ENCODE results near the gene PLCD3. TPM values are rescaled to one million over a fixed set of nuclear protein-coding genes. Genes with fewer than 3 reads are reported as not detected.

The PLCD3 gene
- total and polyA plus RNA-seq, 10 of the 15 experiments (the other 5 are each of a cell fraction or from before 2014, with no cell fraction given) = 0.02 to 1.6 (median 0.44) TPM

DNA sequence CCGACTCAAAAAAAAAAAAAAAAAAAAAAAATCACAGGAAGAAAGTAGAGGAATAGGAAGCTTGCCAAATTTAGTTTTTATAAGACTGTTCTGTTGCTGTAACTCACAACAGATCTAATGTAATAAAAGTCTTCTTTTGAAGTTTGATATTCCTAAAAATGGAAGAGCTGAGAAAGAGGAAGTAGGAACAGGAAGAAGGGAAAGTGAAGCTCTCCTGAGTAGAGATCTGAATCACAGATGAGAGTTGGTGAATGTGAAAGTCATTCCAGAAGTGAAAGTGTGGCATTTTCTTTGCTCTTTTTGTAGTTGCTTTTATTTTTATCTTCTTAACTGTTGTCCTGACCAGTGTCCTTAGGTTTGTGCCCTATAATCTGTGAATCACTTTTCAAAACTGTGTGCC, 69.1 kb downstream of the PLCD3 start (continued):
- TF ChIP-seq, protein P1, sequence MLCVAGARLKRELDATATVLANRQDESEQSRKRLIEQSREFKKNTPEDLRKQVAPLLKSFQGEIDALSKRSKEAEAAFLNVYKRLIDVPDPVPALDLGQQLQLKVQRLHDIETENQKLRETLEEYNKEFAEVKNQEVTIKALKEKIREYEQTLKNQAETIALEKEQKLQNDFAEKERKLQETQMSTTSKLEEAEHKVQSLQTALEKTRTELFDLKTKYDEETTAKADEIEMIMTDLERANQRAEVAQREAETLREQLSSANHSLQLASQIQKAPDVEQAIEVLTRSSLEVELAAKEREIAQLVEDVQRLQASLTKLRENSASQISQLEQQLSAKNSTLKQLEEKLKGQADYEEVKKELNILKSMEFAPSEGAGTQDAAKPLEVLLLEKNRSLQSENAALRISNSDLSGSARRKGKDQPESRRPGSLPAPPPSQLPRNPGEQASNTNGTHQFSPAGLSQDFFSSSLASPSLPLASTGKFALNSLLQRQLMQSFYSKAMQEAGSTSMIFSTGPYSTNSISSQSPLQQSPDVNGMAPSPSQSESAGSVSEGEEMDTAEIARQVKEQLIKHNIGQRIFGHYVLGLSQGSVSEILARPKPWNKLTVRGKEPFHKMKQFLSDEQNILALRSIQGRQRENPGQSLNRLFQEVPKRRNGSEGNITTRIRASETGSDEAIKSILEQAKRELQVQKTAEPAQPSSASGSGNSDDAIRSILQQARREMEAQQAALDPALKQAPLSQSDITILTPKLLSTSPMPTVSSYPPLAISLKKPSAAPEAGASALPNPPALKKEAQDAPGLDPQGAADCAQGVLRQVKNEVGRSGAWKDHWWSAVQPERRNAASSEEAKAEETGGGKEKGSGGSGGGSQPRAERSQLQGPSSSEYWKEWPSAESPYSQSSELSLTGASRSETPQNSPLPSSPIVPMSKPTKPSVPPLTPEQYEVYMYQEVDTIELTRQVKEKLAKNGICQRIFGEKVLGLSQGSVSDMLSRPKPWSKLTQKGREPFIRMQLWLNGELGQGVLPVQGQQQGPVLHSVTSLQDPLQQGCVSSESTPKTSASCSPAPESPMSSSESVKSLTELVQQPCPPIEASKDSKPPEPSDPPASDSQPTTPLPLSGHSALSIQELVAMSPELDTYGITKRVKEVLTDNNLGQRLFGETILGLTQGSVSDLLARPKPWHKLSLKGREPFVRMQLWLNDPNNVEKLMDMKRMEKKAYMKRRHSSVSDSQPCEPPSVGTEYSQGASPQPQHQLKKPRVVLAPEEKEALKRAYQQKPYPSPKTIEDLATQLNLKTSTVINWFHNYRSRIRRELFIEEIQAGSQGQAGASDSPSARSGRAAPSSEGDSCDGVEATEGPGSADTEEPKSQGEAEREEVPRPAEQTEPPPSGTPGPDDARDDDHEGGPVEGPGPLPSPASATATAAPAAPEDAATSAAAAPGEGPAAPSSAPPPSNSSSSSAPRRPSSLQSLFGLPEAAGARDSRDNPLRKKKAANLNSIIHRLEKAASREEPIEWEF (IDR thresholded peaks at IDR 0.05; ENCODE audit: insufficient replicate concordance, low read depth, low read length) = no peak
- TF ChIP-seq RUNX3 (IDR thresholded peaks at IDR 0.05; ENCODE audit: low read length) (peak; percentile 97), CBX3 (IDR thresholded peaks at IDR 0.05; ENCODE audit: borderline replicate concordance, low read depth) (no peak), BMI1 (IDR thresholded peaks at IDR 0.05; ENCODE audit: borderline replicate concordance) (peak; percentile 88), TCF3 (IDR thresholded peaks at IDR 0.05; ENCODE audit: borderline replicate concordance, insufficient read depth, low read depth, low read length) (no peak), BACH1 (IDR thresholded peaks at IDR 0.05; ENCODE audit: borderline replicate concordance) (peak; percentile 82; the same call in 1 of the 2 replicates), SMARCA5 (IDR thresholded peaks at IDR 0.05) (no peak), SRF (IDR thresholded peaks at IDR 0.05; ENCODE audit: low read depth in 2 of 2, low read length in 2 of 2) (peak in 1 of 2 experiments; percentile 66; a peak in 1 of 4 replicates), ZSCAN29 (IDR thresholded peaks at IDR 0.05) (no peak), YBX1 (IDR thresholded peaks at IDR 0.05) (no peak), YY1 (IDR thresholded peaks at IDR 0.05; ENCODE audit: low read depth, low read length) (no peak), SMC3 (IDR thresholded peaks at IDR 0.05; ENCODE audit: borderline replicate concordance, low read length) (no peak), RBBP5 (conservative IDR thresholded peaks at IDR 0.05) (no peak), PAX5 (IDR thresholded peaks at IDR 0.05; ENCODE audit: borderline replicate concordance, low read depth, low read length) (peak; percentile 82; the same call in 1 of the 2 replicates), MYC (IDR thresholded peaks at IDR 0.05; ENCODE audit: insufficient read depth, insufficient read length, insufficient replicate concordance, low read length, severe bottlenecking) (no peak), MEF2A (IDR thresholded peaks at IDR 0.05; ENCODE audit: insufficient read depth, low read depth, low read length) (peak; percentile 97), PAX8 (IDR thresholded peaks at IDR 0.05) (no peak)
- TF ChIP-seq, protein P2, sequence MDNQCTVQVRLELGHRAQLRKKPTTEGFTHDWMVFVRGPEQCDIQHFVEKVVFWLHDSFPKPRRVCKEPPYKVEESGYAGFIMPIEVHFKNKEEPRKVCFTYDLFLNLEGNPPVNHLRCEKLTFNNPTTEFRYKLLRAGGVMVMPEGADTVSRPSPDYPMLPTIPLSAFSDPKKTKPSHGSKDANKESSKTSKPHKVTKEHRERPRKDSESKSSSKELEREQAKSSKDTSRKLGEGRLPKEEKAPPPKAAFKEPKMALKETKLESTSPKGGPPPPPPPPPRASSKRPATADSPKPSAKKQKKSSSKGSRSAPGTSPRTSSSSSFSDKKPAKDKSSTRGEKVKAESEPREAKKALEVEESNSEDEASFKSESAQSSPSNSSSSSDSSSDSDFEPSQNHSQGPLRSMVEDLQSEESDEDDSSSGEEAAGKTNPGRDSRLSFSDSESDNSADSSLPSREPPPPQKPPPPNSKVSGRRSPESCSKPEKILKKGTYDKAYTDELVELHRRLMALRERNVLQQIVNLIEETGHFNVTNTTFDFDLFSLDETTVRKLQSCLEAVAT (IDR thresholded peaks at IDR 0.05) = no peak; the same call in 1 of the 2 replicates
- TF ChIP-seq, protein P3, sequence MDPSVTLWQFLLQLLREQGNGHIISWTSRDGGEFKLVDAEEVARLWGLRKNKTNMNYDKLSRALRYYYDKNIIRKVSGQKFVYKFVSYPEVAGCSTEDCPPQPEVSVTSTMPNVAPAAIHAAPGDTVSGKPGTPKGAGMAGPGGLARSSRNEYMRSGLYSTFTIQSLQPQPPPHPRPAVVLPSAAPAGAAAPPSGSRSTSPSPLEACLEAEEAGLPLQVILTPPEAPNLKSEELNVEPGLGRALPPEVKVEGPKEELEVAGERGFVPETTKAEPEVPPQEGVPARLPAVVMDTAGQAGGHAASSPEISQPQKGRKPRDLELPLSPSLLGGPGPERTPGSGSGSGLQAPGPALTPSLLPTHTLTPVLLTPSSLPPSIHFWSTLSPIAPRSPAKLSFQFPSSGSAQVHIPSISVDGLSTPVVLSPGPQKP (IDR thresholded peaks at IDR 0.05; ENCODE audit: low read depth, low read length) = no peak
- TF ChIP-seq, protein P4, sequence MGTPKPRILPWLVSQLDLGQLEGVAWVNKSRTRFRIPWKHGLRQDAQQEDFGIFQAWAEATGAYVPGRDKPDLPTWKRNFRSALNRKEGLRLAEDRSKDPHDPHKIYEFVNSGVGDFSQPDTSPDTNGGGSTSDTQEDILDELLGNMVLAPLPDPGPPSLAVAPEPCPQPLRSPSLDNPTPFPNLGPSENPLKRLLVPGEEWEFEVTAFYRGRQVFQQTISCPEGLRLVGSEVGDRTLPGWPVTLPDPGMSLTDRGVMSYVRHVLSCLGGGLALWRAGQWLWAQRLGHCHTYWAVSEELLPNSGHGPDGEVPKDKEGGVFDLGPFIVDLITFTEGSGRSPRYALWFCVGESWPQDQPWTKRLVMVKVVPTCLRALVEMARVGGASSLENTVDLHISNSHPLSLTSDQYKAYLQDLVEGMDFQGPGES (IDR thresholded peaks at IDR 0.05) = no peak
- TF ChIP-seq, protein P5, sequence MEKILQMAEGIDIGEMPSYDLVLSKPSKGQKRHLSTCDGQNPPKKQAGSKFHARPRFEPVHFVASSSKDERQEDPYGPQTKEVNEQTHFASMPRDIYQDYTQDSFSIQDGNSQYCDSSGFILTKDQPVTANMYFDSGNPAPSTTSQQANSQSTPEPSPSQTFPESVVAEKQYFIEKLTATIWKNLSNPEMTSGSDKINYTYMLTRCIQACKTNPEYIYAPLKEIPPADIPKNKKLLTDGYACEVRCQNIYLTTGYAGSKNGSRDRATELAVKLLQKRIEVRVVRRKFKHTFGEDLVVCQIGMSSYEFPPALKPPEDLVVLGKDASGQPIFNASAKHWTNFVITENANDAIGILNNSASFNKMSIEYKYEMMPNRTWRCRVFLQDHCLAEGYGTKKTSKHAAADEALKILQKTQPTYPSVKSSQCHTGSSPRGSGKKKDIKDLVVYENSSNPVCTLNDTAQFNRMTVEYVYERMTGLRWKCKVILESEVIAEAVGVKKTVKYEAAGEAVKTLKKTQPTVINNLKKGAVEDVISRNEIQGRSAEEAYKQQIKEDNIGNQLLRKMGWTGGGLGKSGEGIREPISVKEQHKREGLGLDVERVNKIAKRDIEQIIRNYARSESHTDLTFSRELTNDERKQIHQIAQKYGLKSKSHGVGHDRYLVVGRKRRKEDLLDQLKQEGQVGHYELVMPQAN (conservative IDR thresholded peaks at IDR 0.05) = no peak
